MM.1S (cell line): ENCODE results near the gene MKLN1.
A peak's percentile ranks its signal among the peaks of the same experiment; 100 is the strongest.

Experiments
- DNase-seq: peaks from one replicate; pipeline ENCODE4 v3.0.0-alpha.2; 2015
- H2AFZ ChIP-seq: fragments of 300-600 bp; sonication (generic); 2 replicates; pipeline ENCODE4 v1.6.0; 2016; ENCODE audit warnings: antibody characterized with exemption, low read length
- H3F3A ChIP-seq: fragments of 300-600 bp; sonication (generic); 2 replicates; pipeline ENCODE4 v1.6.1; 2016; ENCODE audit warnings: mild to moderate bottlenecking, antibody characterized with exemption, low read length, moderate library complexity, mixed read lengths; ENCODE audit not compliant: insufficient read depth
- H3K27ac ChIP-seq: fragments of 300-600 bp; sonication (generic); 2 replicates; pipeline ENCODE4 v1.5.1; 2016; ENCODE audit warnings: mild to moderate bottlenecking, low read length
- H3K27me3 ChIP-seq: fragments of 300-600 bp; sonication (generic); replicated peaks from 2 replicates; pipeline ENCODE4 v1.6.0; 2016; ENCODE audit warnings: low read length; ENCODE audit not compliant: insufficient read depth
- H3K36me3 ChIP-seq: fragments of 300-600 bp; sonication (generic); replicated peaks from 2 replicates; pipeline ENCODE4 v1.6.1; 2016; ENCODE audit warnings: mild to moderate bottlenecking, low read length, mixed read lengths; ENCODE audit not compliant: insufficient read depth
- H3K4me1 ChIP-seq: fragments of 300-600 bp; sonication (generic); 2 replicates; pipeline ENCODE4 v1.6.1; 2016; ENCODE audit warnings: low read length, mixed read lengths
- H3K4me2 ChIP-seq: fragments of 300-600 bp; sonication (generic); 2 replicates; pipeline ENCODE4 v1.6.0; 2016; ENCODE audit warnings: low read depth, low read length
- H3K4me3 ChIP-seq: fragments of 300-600 bp; sonication (generic); 2 replicates; pipeline ENCODE4 v1.5.1; 2016; ENCODE audit warnings: low read length, mixed read lengths
- H3K79me2 ChIP-seq: fragments of 300-600 bp; sonication (generic); 2 replicates; pipeline ENCODE4 v1.6.1; 2016; ENCODE audit warnings: mixed run types, low read length, mixed read lengths
- H3K9ac ChIP-seq: fragments of 300-600 bp; sonication (generic); 2 replicates; pipeline ENCODE4 v1.6.1; 2016; ENCODE audit warnings: low read length, mixed read lengths
- H3K9me2 ChIP-seq: fragments of 300-600 bp; sonication (generic); replicated peaks from 2 replicates; pipeline ENCODE4 v1.6.1; 2016; ENCODE audit warnings: mild to moderate bottlenecking, low read length, mixed read lengths; ENCODE audit not compliant: insufficient read depth
- H3K9me3 ChIP-seq: fragments of 300-600 bp; sonication (generic); replicated peaks from 2 replicates; pipeline ENCODE4 v1.6.1; 2016; ENCODE audit warnings: mild to moderate bottlenecking, low read length, mixed read lengths; ENCODE audit not compliant: insufficient read depth
- H4K20me1 ChIP-seq: fragments of 300-600 bp; sonication (generic); 2 replicates; pipeline ENCODE4 v1.6.1; 2016; ENCODE audit warnings: mild to moderate bottlenecking, low read length, moderate library complexity, mixed read lengths; ENCODE audit not compliant: insufficient read depth
- EZH2 ChIP-seq: fragments of 300-600 bp; sonication (generic); optimal IDR thresholded peaks from 2 replicates; pipeline ENCODE3; 2017; ENCODE audit warnings: low read depth, mild to moderate bottlenecking, antibody characterized with exemption, low read length, mixed read lengths
- EZH2phosphoT487 ChIP-seq: fragments of 300-600 bp; sonication (generic); IDR thresholded peaks from 2 replicates; pipeline ENCODE4 v1.6.1; 2018; ENCODE audit warnings: antibody characterized with exemption, low read length
- TF ChIP-seq, protein P1 (sequence below): fragments of 300-600 bp; sonication (generic); IDR thresholded peaks from 2 replicates; pipeline ENCODE4 v1.5.1; 2016; ENCODE audit warnings: antibody characterized with exemption, low read length, mixed read lengths

The MKLN1 gene

DNA sequence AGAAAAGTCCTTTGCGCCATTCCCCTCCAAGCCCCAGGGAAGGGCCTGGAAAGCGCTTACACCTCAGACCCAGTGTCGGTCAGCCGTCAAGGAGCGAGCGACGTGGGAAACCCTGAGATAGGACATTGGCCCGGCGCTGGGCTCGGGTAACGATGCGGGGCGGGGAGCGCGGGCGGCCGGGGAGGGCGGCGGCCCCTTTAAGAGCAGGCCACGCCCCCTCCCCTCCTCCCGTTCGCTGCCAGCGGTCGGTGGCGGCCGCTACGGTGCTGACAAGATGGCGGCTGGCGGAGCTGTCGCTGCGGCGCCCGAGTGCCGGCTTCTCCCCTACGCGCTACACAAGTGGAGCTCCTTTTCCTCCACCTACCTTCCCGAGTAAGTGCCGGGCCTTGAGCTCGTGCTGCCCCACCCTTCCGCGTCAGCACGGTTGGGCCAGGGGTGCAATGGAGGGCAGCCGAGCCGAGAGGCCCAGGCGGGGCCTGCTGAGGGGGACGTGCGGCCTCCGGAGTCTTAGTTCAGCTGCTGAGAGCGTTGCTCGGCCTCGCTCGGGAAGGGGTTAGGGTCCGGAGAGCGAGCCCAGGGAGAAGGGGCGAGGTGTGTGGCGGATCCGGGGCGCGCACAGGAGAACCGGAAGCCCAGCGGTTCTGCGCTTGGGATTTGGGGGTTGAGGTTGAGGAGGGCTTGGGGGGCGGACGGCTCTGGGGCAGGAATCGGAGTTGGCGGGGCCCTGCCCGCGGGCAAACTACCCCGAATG is at the start of gene MKLN1:
Gene MKLN1 (plus strand): TSS at position 251 of the 751 bp plus-strand sequence. CDS start 24 bp downstream, at position 275.
- Histone ChIP-seq H3F3A (no peaks in the 10 kb centered on the region), H3K27ac (peak within 1 kb of the TSS; percentile 64), H3K4me2 (peak within 1 kb of the TSS; percentile 89), H3K9me3 (no peaks in the 10 kb centered on the region), H3K27me3 (no peaks in the 10 kb centered on the region), H3K4me1 (peaks cover 20% of the 10 kb centered on the region), H3K4me3 (peak within 1 kb of the TSS; percentile 99), H3K79me2 (peaks cover 48% of the 10 kb centered on the region), H4K20me1 (no peaks in the 10 kb centered on the region), H3K9me2 (no peaks in the 10 kb centered on the region), H2AFZ (peak within 1 kb of the TSS; percentile 94), H3K36me3 (no peaks in the 10 kb centered on the region), H3K9ac (peak within 1 kb of the TSS; percentile 98)
- TF ChIP-seq EZH2 (no peak), EZH2phosphoT487 (no peak)
- TF ChIP-seq, protein P1, sequence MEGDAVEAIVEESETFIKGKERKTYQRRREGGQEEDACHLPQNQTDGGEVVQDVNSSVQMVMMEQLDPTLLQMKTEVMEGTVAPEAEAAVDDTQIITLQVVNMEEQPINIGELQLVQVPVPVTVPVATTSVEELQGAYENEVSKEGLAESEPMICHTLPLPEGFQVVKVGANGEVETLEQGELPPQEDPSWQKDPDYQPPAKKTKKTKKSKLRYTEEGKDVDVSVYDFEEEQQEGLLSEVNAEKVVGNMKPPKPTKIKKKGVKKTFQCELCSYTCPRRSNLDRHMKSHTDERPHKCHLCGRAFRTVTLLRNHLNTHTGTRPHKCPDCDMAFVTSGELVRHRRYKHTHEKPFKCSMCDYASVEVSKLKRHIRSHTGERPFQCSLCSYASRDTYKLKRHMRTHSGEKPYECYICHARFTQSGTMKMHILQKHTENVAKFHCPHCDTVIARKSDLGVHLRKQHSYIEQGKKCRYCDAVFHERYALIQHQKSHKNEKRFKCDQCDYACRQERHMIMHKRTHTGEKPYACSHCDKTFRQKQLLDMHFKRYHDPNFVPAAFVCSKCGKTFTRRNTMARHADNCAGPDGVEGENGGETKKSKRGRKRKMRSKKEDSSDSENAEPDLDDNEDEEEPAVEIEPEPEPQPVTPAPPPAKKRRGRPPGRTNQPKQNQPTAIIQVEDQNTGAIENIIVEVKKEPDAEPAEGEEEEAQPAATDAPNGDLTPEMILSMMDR = no peak
- peak; percentile 94 for DNase-seq

DNA sequence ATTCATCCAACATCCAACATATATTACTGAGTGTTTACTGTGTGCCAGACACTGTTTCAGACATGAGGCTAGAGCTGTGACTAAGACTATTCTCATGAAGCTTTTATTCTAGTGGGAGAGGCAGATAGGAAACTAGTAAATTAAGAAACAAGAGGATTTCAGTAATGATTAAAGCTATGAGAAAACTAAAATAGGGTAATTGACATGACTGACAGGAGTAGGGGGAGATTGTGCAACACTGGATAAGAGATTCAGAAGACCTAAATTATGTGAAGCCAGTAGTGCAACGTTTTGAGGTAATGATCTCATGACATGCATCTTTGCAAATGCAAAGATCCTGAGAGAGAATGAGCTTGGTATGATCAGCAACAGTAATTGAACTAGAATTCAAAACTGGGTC is 48.6 kb upstream of the MKLN1 start:
- DNase-seq = no peak
- H3K4me3 ChIP-seq = no peak overlapping the region
- no peak overlapping the region for H3K9ac ChIP-seq
- H2AFZ ChIP-seq = no peak overlapping the region
- H3K36me3 ChIP-seq = no peaks in the 10 kb centered on the region
- no peaks in the 10 kb centered on the region for H3K9me2 ChIP-seq
- no peaks in the 10 kb centered on the region for H3K79me2 ChIP-seq
- H3K4me2 ChIP-seq = no peak overlapping the region
- TF ChIP-seq EZH2phosphoT487 (no peak), EZH2 (no peak)
- TF ChIP-seq, protein P1 = no peak
- no peaks in the 10 kb centered on the region for H4K20me1 ChIP-seq
- H3K9me3 ChIP-seq = no peaks in the 10 kb centered on the region
- no peaks in the 10 kb centered on the region for H3K4me1 ChIP-seq
- H3K27me3 ChIP-seq = no peaks in the 10 kb centered on the region
- no peak overlapping the region for H3K27ac ChIP-seq
- H3F3A ChIP-seq = no peaks in the 10 kb centered on the region

DNA sequence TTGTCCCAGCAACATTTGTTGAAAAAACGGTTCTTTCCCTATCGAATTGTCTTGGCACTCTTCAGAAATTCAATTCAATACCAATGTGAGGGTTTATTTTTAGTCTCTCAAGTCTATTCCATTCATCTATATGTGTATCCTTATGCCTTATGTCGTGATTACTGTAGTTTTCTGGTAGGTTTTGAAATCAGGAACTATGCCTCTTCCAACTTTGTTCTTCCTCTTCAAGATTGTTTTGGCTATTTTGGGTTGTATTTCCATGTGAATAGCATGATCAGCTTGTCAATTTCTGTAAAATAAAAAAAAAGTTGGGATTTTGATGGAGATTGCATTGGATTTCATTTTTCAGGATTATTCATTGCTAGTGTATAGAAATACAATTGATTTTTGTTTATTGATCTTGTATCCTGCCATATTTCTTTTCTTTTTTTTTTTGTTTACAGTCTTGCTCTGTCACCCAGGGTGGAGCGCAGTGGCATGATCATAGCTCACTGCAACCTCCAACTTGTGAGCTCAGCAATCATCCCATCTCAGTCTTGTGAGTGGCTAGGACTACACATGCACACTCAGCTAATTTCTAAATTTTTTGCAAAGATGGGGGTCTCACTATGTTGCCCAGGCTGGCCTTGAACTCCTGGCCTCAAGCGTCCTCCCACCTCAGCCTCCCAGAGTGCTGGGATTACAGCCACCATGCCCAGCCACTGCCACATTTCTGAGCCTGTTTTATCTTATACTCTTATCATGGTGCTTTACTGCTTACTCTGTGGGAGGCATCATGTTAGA is 46.2 kb upstream of the MKLN1 start:
- Histone ChIP-seq H3K4me2 (no peak overlapping the region), H3K27ac (no peak overlapping the region)

More for the DNA sequence above, 46.2 kb upstream of the MKLN1 start:
- Histone ChIP-seq H3F3A (no peaks in the 10 kb centered on the region), H2AFZ (no peak overlapping the region), H3K4me3 (no peak overlapping the region), H3K9me3 (no peaks in the 10 kb centered on the region), H3K9me2 (no peaks in the 10 kb centered on the region), H4K20me1 (no peaks in the 10 kb centered on the region), H3K36me3 (no peaks in the 10 kb centered on the region), H3K4me1 (no peaks in the 10 kb centered on the region), H3K79me2 (no peaks in the 10 kb centered on the region), H3K27me3 (no peaks in the 10 kb centered on the region), H3K9ac (no peak overlapping the region)
- DNase-seq = no peak
- TF ChIP-seq EZH2phosphoT487 (no peak), EZH2 (no peak)
- TF ChIP-seq, protein P1 = no peak
